ENCODE measurements around the gene KRTAP5-2. TPM values are rescaled to one million over a fixed set of nuclear protein-coding genes. Genes with fewer than 3 reads are reported as not detected.

KRTAP5-2 gene
- total and polyA plus RNA-seq, 2 of the 4 experiments (the other 2 are of a cell fraction): not detected

DNA sequence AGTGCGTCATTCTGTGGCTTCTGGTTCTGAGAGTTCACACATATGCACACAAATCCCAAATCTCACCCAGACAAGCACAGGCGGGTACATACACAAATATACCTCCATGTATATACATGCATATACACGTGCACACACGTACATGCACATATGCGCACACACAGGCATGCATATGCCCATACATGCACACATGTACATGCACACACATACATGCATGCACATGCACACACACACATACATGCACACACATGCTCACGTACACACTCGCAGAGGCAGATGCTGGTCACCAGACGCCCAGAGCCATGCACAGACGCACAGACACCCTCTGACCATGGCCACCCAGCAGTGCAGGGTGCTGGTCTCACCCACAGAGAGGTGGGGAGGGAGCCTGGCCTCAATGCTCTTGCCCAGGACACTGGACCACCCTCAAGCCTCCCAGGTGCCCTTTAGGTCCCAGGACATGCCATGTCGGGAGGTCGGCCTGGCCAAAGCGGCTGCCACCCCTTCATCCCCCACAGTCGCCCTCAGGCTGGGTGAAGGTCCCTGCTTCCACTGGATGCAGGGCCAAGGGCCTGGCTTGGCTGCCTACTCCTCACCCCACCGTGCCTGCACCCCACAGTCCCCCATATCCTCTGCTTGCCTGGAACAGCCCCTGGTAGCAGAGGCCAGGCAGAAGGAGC lies 35.5 kb downstream of the KRTAP5-2 start:
- H3K27me3 ChIP-seq (ENCODE audit: control insufficient read depth, insufficient read depth, low read length): no peaks in the 10 kb centered on the region
- H3K9ac ChIP-seq (ENCODE audit: low read depth, low read length): no peak overlapping the region
- 93% methylated on average over 5 of the region's 14 CpGs; no CpG with 5 or more reads in 1 of the 2 experiments for WGBS, 2 experiments (ENCODE audit: extremely low coverage in 2 of 2, insufficient read length in 1 of 2)
- H3K56ac ChIP-seq (ENCODE audit: extremely low read depth, insufficient read depth, low read length): no peak overlapping the region
- dilution Hi-C loops (cut with HindIII; ENCODE audit: low sequenced_read_pairs, unreplicated experiment): no loop called here
- H3K9me1 ChIP-seq (ENCODE audit: insufficient read depth, low read length): peaks cover 22% of the 10 kb centered on the region
- TF ChIP-seq NFE2L2 (IDR thresholded peaks at IDR 0.05; ENCODE audit: low read depth, low read length) (no peak), RCOR1 (IDR thresholded peaks at IDR 0.05; ENCODE audit: insufficient replicate concordance, low read length) (no peak)
- no peak overlapping the region; the same call in 1 of the 2 replicates for H2AK5ac ChIP-seq (ENCODE audit: low read depth, low read length)
- DNase-seq (no peak), ATAC-seq (ENCODE audit: low read depth) (no peak)
- no peak overlapping the region for H3K14ac ChIP-seq (replicated peaks; ENCODE audit: low read depth, low read length)
- H2AFZ ChIP-seq (replicated peaks; ENCODE audit: low read length, poor library complexity): no peak overlapping the region
- H3K79me1 ChIP-seq (ENCODE audit: low read depth in 1 of 2, low read length in 2 of 2): peaks cover 4 to 30% of the 10 kb centered on the region in 2 experiments; a peak in 2 of 4 replicates
- H4K8ac ChIP-seq (ENCODE audit: low read depth in 2 of 2, low read length in 2 of 2): no peak overlapping the region
- H3K4me1 ChIP-seq (ENCODE audit: control insufficient read depth, insufficient read depth, low read length): peaks cover 27% of the 10 kb centered on the region
- H4K20me1 ChIP-seq (ENCODE audit: insufficient read depth, low read length): peaks cover 54% of the 10 kb centered on the region
- H2AK9ac ChIP-seq (replicated peaks; ENCODE audit: low read depth, low read length, poor library complexity): no peak overlapping the region
- H2BK20ac ChIP-seq (ENCODE audit: low read depth, low read length): no peak overlapping the region
- H3K36me3 ChIP-seq (ENCODE audit: control insufficient read depth, insufficient read depth, low read length): peaks cover 14% of the 10 kb centered on the region
- H3K4me2 ChIP-seq (ENCODE audit: low read depth, low read length): no peak overlapping the region
- BruUV-seq (replicated peaks): no TSS peak
- H2BK15ac ChIP-seq (ENCODE audit: low read depth, low read length): no peak overlapping the region
- no peak overlapping the region for H4K5ac ChIP-seq (ENCODE audit: low read depth, low read length)
- H2BK5ac ChIP-seq (ENCODE audit: low read depth, low read length, poor library complexity, severe bottlenecking): no peak overlapping the region
- H3K27ac ChIP-seq (ENCODE audit: insufficient read depth, low read length): no peak overlapping the region
- in situ Hi-C loops (cut with MboI; ENCODE audit: low sequenced_read_pairs): no loop called here
- intact Hi-C loops (cut with micrococcal nuclease): no loop called here
- no peak overlapping the region for H4K91ac ChIP-seq (ENCODE audit: insufficient read depth, low read depth, low read length)
- H3K18ac ChIP-seq (ENCODE audit: low read depth, low read length): no peak overlapping the region
- no peak overlapping the region for H3K23ac ChIP-seq (ENCODE audit: low read depth, low read length)
- H3K9me3 ChIP-seq (ENCODE audit: control insufficient read depth, insufficient read depth, low read length): no peaks in the 10 kb centered on the region
- POLR2A ChIA-PET (ENCODE audit: unreplicated experiment): no interaction called here
- H3K4ac ChIP-seq (ENCODE audit: low read depth, low read length): no peak overlapping the region
- CTCF ChIA-PET: interaction anchor here (2.0 kb wide), 1 partner anchor 16 kb away, joined by 7 read pairs; no protein-coding TSS in a partner anchor
- no peak overlapping the region for H2BK120ac ChIP-seq (ENCODE audit: low read depth, low read length)
- no peak overlapping the region for H3K4me3 ChIP-seq (ENCODE audit: insufficient read depth, low read depth, low read length)
